Epithelial cell of esophagus (primary cell): ENCODE results near the gene PDZD8.

Source experiments
- DNase-seq: peaks from one replicate; pipeline ENCODE4 v3.0.0; 2010; ENCODE audit warnings: low read depth
- H3K4me3 ChIP-seq: 2 replicates; pipeline ENCODE4 v1.5.1; 2011; ENCODE audit warnings: mild to moderate bottlenecking, low read length, control low read depth
- CTCF ChIP-seq: IDR thresholded peaks from 2 replicates; pipeline ENCODE4 v1.5.1; 2011; ENCODE audit warnings: low read depth, mild to moderate bottlenecking, low read length, control low read depth, inconsistent platforms; ENCODE audit not compliant: insufficient read depth; ENCODE audit errors: missing control alignments

PDZD8 gene

GRCh38 chr10:117360994-117361667, 14.1 kb downstream of the PDZD8 start:
- no peak for TF ChIP-seq CTCF
- no peak overlapping the region for H3K4me3 ChIP-seq
- DNase-seq, result no peak

GRCh38 chr10:117360016-117360415, 15.2 kb downstream of the PDZD8 start:
- no peak overlapping the region for H3K4me3 ChIP-seq
- no peak for TF ChIP-seq CTCF
- DNase-seq, result peak; percentile 62

- TF ChIP-seq CTCF, result no peak
- no peak for DNase-seq
- no peak overlapping the region for H3K4me3 ChIP-seq
These were observed 20.2 kb downstream of the PDZD8 start for GRCh38 chr10:117355072-117355471.

- TF ChIP-seq CTCF, result no peak
- DNase-seq, result no peak
- no peak overlapping the region for H3K4me3 ChIP-seq
These were observed 21.6 kb downstream of the PDZD8 start for GRCh38 chr10:117353684-117354083.

- TF ChIP-seq CTCF, result no peak
- DNase-seq, result no peak
- no peak overlapping the region for H3K4me3 ChIP-seq
These were observed 22.5 kb downstream of the PDZD8 start for GRCh38 chr10:117352724-117353123.

- H3K4me3 ChIP-seq, result no peak overlapping the region
- no peak for TF ChIP-seq CTCF
- no peak for DNase-seq
These were observed 23.2 kb downstream of the PDZD8 start for GRCh38 chr10:117351996-117352395.

GRCh38 chr10:117351558-117351957, 23.7 kb downstream of the PDZD8 start:
- H3K4me3 ChIP-seq, result no peak overlapping the region
- TF ChIP-seq CTCF, result no peak

More at GRCh38 chr10:117351558-117351957, 23.7 kb downstream of the PDZD8 start:
- DNase-seq, result no peak
